CD4-positive, alpha-beta T cell treated with Interleukin-6 at 100 ng/mL for 8 hours (primary cell): ENCODE measurements around the gene NARS2.
"Not testable (repeated sequence)": the region's sequence is repeated elsewhere in the genome, so short reads cannot be mapped to it uniquely, and the experiment has no call there.

Source experiments
- DNase-seq: peaks from one replicate; pipeline ENCODE4 v3.0.0-alpha.2; 2020; ENCODE audit warnings: mixed read lengths, low spot score

The NARS2 gene

GRCh38 chr11:78476066-78476465, 98.6 kb downstream of the NARS2 start:
- no peak for DNase-seq

GRCh38 chr11:78474451-78474850, 100.2 kb downstream of the NARS2 start:
- DNase-seq = no peak

GRCh38 chr11:78472905-78473304, 101.8 kb downstream of the NARS2 start:
- no peak for DNase-seq

GRCh38 chr11:78472382-78472781, 102.3 kb downstream of the NARS2 start:
- no peak for DNase-seq

GRCh38 chr11:78470861-78471442, 103.7 kb downstream of the NARS2 start:
- no peak for DNase-seq

- no peak for DNase-seq
Observed at GRCh38 chr11:78469896-78470295, 104.8 kb downstream of the NARS2 start.

- no peak for DNase-seq
Observed at GRCh38 chr11:78467931-78468330, 106.7 kb downstream of the NARS2 start.

GRCh38 chr11:78467370-78467769, 107.3 kb downstream of the NARS2 start:
- no peak for DNase-seq

- DNase-seq = peak; percentile 28
Observed at GRCh38 chr11:78465169-78465942, 109.3 kb downstream of the NARS2 start.

- DNase-seq = not testable (repeated sequence)
Observed at GRCh38 chr11:78464787-78465168, 109.9 kb downstream of the NARS2 start.

GRCh38 chr11:78460471-78460870, 114.2 kb downstream of the NARS2 start:
- DNase-seq = no peak

- no peak for DNase-seq
Observed at GRCh38 chr11:78459738-78460137, 114.9 kb downstream of the NARS2 start.

GRCh38 chr11:78457448-78457847, 117.2 kb downstream of the NARS2 start:
- DNase-seq = no peak

- no peak for DNase-seq
Observed at GRCh38 chr11:78453140-78453935, 121.3 kb downstream of the NARS2 start.

- DNase-seq = no peak
Observed at GRCh38 chr11:78451371-78452150, 123.1 kb downstream of the NARS2 start.

- DNase-seq = no peak
Observed at GRCh38 chr11:78450866-78451265, 123.8 kb downstream of the NARS2 start.

- no peak for DNase-seq
Observed at GRCh38 chr11:78449866-78450265, 124.8 kb downstream of the NARS2 start.

- DNase-seq = no peak
Observed at GRCh38 chr11:78446210-78446609, 128.5 kb downstream of the NARS2 start.

- DNase-seq = no peak
Observed at GRCh38 chr11:78444726-78445125, 129.9 kb downstream of the NARS2 start.

- DNase-seq = no peak
Observed at GRCh38 chr11:78441956-78442355, 132.7 kb downstream of the NARS2 start.

GRCh38 chr11:78438298-78438975, 136.2 kb downstream of the NARS2 start:
- DNase-seq = no peak

- no peak for DNase-seq
Observed at GRCh38 chr11:78432956-78433355, 141.7 kb downstream of the NARS2 start.
